NCI-H1417 treated with DMSO at 0.1 percent for 48 hours (cell line): ENCODE data around the gene LYZL6.
"Not testable (repeated sequence)": the region's sequence is repeated elsewhere in the genome, so short reads cannot be mapped to it uniquely, and the experiment has no call there.

Source experiments
- DNase-seq: peaks from one replicate; lab custom pipeline; 2025; lab: John Stamatoyannopoulos, UW

LYZL6 gene

GRCh38 chr17:35947156-35947585 lies 3.7 kb upstream of the LYZL6 start:
- peak; percentile 6 for DNase-seq

GRCh38 chr17:35944151-35944550 lies 638 bp upstream of the LYZL6 start:
- no peak for DNase-seq

- DNase-seq, result no peak
These were observed 826 bp downstream of the LYZL6 start for GRCh38 chr17:35942588-35943186.

- DNase-seq, result not testable (repeated sequence)
These were observed 5.0 kb downstream of the LYZL6 start for GRCh38 chr17:35938492-35938891.

GRCh38 chr17:35936063-35936462 lies 7.5 kb downstream of the LYZL6 start:
- DNase-seq, result no peak

- no peak for DNase-seq
These were observed 8.8 kb downstream of the LYZL6 start for GRCh38 chr17:35934760-35935159.

GRCh38 chr17:35932586-35932985 lies 10.9 kb downstream of the LYZL6 start:
- DNase-seq, result no peak

GRCh38 chr17:35931794-35932425 lies 11.6 kb downstream of the LYZL6 start:
- no peak for DNase-seq

- peak; percentile 73 for DNase-seq
These were observed 13.1 kb downstream of the LYZL6 start, which contains the start of gene RDM1 for GRCh38 chr17:35930211-35931065. RDM1 (minus strand) TSS chr17:35930773; CDS start chr17:35930727, 46 bp downstream.

GRCh38 chr17:35927714-35928113 lies 15.8 kb downstream of the LYZL6 start:
- DNase-seq, result no peak

- no peak for DNase-seq
These were observed 19.9 kb downstream of the LYZL6 start for GRCh38 chr17:35923609-35924114.

- DNase-seq, result no peak
These were observed 23.3 kb downstream of the LYZL6 start for GRCh38 chr17:35920229-35920628.

GRCh38 chr17:35918665-35919064 lies 24.8 kb downstream of the LYZL6 start:
- DNase-seq, result no peak

- no peak for DNase-seq
These were observed 25.8 kb downstream of the LYZL6 start for GRCh38 chr17:35917519-35918213.

- DNase-seq, result no peak
These were observed 28.2 kb downstream of the LYZL6 start for GRCh38 chr17:35915153-35915964.

- DNase-seq, result no peak
These were observed 29.2 kb downstream of the LYZL6 start for GRCh38 chr17:35914354-35914753.

- DNase-seq, result no peak
These were observed 29.9 kb downstream of the LYZL6 start for GRCh38 chr17:35913609-35914008.

GRCh38 chr17:35912942-35913341 lies 30.6 kb downstream of the LYZL6 start:
- DNase-seq, result no peak

- DNase-seq, result no peak
These were observed 31.1 kb downstream of the LYZL6 start for GRCh38 chr17:35912339-35912912.

GRCh38 chr17:35909408-35909807 lies 34.1 kb downstream of the LYZL6 start:
- no peak for DNase-seq

- no peak for DNase-seq
These were observed 35.8 kb downstream of the LYZL6 start for GRCh38 chr17:35907691-35908090.
